Testis (tissue), 2 donors: ENCODE measurements around the gene H3-3A.

Experiments
- CTCF ChIP-seq, 3 experiments: fragments of 450-650 bp in 2 of 3; fragments of 200-600 bp in 1 of 3; sonication (generic) in 1 of 3; IDR thresholded peaks; one replicate each; pipeline ENCODE4 v1.5.1; 2016 to 2019; ENCODE audit warnings: antibody characterized with exemption in 3 of 3, mild to moderate bottlenecking in 2 of 3, moderate library complexity in 1 of 3
- POLR2A ChIP-seq: fragments of 450-650 bp; IDR thresholded peaks from one replicate; pipeline ENCODE4 v1.6.1; 2017; ENCODE audit warnings: antibody characterized with exemption, mild to moderate bottlenecking, moderate library complexity

DNA sequence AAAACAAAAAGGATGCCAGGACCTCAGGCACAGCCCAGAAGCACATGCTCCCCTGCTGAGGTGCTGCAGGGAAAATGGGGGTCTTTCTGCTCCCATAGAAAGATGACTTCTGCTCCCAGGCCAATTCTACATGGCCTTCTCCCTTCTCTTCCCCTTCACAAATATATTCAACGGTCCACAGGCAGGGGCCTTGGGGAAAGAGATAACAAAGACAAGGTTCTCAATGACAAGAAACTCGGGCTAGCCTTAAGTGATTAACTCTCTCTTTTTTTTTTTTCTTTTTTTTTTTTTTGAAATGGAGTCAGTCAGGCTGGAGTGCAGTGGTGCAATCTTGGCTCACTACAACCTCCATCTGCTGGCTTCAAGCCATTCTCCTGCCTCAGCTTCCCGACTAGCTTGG lies 54.2 kb downstream of the H3-3A start:
- TF ChIP-seq CTCF (IDR thresholded peaks at IDR 0.05) (no peak), POLR2A (no peak)
